ENCODE measurements around the gene LRRC2.
A peak's percentile ranks its signal among the peaks of the same experiment; 100 is the strongest.

The LRRC2 gene

GRCh38 chr3:46574243-46574646, 8.1 kb upstream of the LRRC2 start:
- no peak overlapping the region for H3K27ac Mint-ChIP-seq
- H3K36me3 Mint-ChIP-seq, result no peaks in the 10 kb centered on the region

GRCh38 chr3:46573701-46574100, 7.6 kb upstream of the LRRC2 start:
- H3K27me3 Mint-ChIP-seq, result peaks cover 1% of the 10 kb centered on the region
- H3K9me3 Mint-ChIP-seq (ENCODE audit: low read depth), result peaks cover 4% of the 10 kb centered on the region
- peaks cover 1% of the 10 kb centered on the region for H3K4me1 Mint-ChIP-seq (ENCODE audit: low read depth)

More at GRCh38 chr3:46574243-46574646, 8.1 kb upstream of the LRRC2 start:
- peaks cover 4% of the 10 kb centered on the region for H3K9me3 Mint-ChIP-seq (ENCODE audit: low read depth)
- peaks cover 1% of the 10 kb centered on the region for H3K27me3 Mint-ChIP-seq
- peaks cover 6% of the 10 kb centered on the region for H3K4me1 Mint-ChIP-seq (ENCODE audit: low read depth)
- H3K4me3 Mint-ChIP-seq, result no peak overlapping the region

DNA sequence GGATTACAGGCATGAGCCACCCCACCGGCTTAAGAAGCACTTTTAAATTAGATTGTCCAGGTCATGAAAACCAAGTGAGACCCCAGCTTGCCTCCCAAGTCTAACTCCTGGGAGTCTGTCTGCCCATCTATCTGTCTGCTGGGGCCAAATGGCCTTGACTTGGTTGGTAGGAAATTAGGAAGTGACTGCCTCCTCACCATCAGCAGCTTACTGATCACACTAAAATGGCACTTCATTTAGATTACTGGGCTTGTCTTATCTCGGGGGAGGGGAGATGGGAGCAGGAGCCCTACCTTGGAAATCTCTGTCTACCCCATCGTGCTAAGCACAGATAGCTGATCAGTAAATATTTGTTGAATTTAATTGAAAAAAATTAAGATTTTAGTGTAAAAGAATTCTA, 5.6 kb upstream of the LRRC2 start:
- Mint-ChIP-seq H3K4me3 (no peak overlapping the region), H3K4me1 (ENCODE audit: low read depth) (no peaks in the 10 kb centered on the region), H3K9me3 (ENCODE audit: low read depth) (peaks cover 4% of the 10 kb centered on the region), H3K27me3 (peaks cover 1% of the 10 kb centered on the region), H3K36me3 (no peaks in the 10 kb centered on the region), H3K27ac (no peak overlapping the region)

More at GRCh38 chr3:46573701-46574100, 7.6 kb upstream of the LRRC2 start:
- H3K4me3 Mint-ChIP-seq, result no peak overlapping the region
- H3K27ac Mint-ChIP-seq, result no peak overlapping the region
- no peaks in the 10 kb centered on the region for H3K36me3 Mint-ChIP-seq

GRCh38 chr3:46565607-46566039, 479 bp downstream of the LRRC2 start:
- H3K4me1 Mint-ChIP-seq (ENCODE audit: low read depth), result peaks cover 11% of the 10 kb centered on the region
- H3K9me3 Mint-ChIP-seq (ENCODE audit: low read depth), result peaks cover 4% of the 10 kb centered on the region
- no peak overlapping the region for H3K27ac Mint-ChIP-seq
- H3K27me3 Mint-ChIP-seq, result peaks cover 11% of the 10 kb centered on the region
- peak overlapping the region; percentile 82 for H3K4me3 Mint-ChIP-seq
- no peaks in the 10 kb centered on the region for H3K36me3 Mint-ChIP-seq

- Mint-ChIP-seq H3K4me1 (ENCODE audit: low read depth) (peaks cover 11% of the 10 kb centered on the region), H3K36me3 (no peaks in the 10 kb centered on the region), H3K9me3 (ENCODE audit: low read depth) (no peaks in the 10 kb centered on the region), H3K27me3 (peaks cover 10% of the 10 kb centered on the region), H3K27ac (no peak overlapping the region), H3K4me3 (peak overlapping the region; percentile 82)
Measured at GRCh38 chr3:46565077-46565476, 1.0 kb downstream of the LRRC2 start.

DNA sequence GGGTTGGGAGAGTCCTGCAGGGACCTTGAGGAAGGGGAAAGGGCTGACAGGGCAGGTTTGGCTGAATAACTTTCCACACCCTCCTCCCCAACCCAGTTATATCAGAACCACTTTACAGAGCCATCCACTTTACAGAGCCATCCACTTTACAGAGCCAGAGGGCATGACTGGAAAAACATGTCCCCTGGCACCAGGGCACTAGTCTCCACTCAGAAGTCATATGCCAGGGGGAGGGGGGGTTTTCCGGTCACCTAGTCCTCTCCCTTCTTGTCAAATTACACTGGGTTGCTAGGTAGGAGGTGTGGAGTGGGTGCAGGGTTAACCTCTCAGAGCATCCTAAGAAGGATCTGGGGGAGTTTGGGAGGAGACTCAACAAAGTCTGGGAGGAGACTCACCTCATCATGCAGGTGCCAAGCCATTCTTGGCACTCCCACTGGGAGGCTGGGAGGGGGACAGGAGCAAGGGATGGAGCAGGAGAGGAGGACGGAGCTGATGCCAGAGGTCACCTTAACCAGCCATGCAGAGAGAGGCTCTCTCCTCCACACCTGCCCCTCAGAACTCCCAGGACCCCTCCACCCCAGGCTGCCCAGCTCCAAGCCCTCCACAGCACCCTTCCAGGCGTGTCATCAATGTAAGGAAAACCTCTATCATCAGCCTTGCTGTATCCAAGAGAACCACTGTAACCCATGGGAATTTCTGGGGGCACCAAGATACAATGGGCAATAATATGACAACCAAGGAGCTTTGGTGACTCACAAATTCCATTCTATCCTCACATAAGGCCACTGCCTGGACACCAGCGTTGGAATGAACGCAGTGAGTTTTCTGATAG, 1.7 kb downstream of the LRRC2 start:
- Mint-ChIP-seq H3K9me3 (ENCODE audit: low read depth) (no peaks in the 10 kb centered on the region), H3K4me1 (ENCODE audit: low read depth) (peaks cover 11% of the 10 kb centered on the region), H3K36me3 (no peaks in the 10 kb centered on the region), H3K27me3 (peaks cover 10% of the 10 kb centered on the region), H3K4me3 (no peak overlapping the region), H3K27ac (no peak overlapping the region)

- Mint-ChIP-seq H3K9me3 (ENCODE audit: low read depth) (no peaks in the 10 kb centered on the region), H3K36me3 (no peaks in the 10 kb centered on the region), H3K4me3 (no peak overlapping the region), H3K27ac (no peak overlapping the region), H3K27me3 (peaks cover 10% of the 10 kb centered on the region), H3K4me1 (ENCODE audit: low read depth) (peaks cover 24% of the 10 kb centered on the region)
Measured at GRCh38 chr3:46561951-46562350, 4.2 kb downstream of the LRRC2 start.

GRCh38 chr3:46561511-46561910, 4.6 kb downstream of the LRRC2 start:
- no peaks in the 10 kb centered on the region for H3K9me3 Mint-ChIP-seq (ENCODE audit: low read depth)
- H3K27ac Mint-ChIP-seq, result no peak overlapping the region
- H3K4me1 Mint-ChIP-seq (ENCODE audit: low read depth), result peaks cover 24% of the 10 kb centered on the region
- no peak overlapping the region for H3K4me3 Mint-ChIP-seq
- peaks cover 10% of the 10 kb centered on the region for H3K27me3 Mint-ChIP-seq
- H3K36me3 Mint-ChIP-seq, result no peaks in the 10 kb centered on the region

GRCh38 chr3:46559091-46559704, 6.9 kb downstream of the LRRC2 start:
- H3K9me3 Mint-ChIP-seq (ENCODE audit: low read depth), result no peaks in the 10 kb centered on the region
- peak overlapping the region; percentile 87 for H3K4me3 Mint-ChIP-seq
- H3K27ac Mint-ChIP-seq, result no peak overlapping the region
- peaks cover 2% of the 10 kb centered on the region for H3K27me3 Mint-ChIP-seq
- peaks cover 12% of the 10 kb centered on the region for H3K4me1 Mint-ChIP-seq (ENCODE audit: low read depth)
- no peaks in the 10 kb centered on the region for H3K36me3 Mint-ChIP-seq

GRCh38 chr3:46558184-46559043, 7.7 kb downstream of the LRRC2 start:
- Mint-ChIP-seq H3K27me3 (peaks cover 1% of the 10 kb centered on the region), H3K9me3 (ENCODE audit: low read depth) (no peaks in the 10 kb centered on the region), H3K27ac (peak overlapping the region; percentile 10), H3K4me3 (peak overlapping the region; percentile 87), H3K36me3 (no peaks in the 10 kb centered on the region), H3K4me1 (ENCODE audit: low read depth) (peaks cover 12% of the 10 kb centered on the region)

DNA sequence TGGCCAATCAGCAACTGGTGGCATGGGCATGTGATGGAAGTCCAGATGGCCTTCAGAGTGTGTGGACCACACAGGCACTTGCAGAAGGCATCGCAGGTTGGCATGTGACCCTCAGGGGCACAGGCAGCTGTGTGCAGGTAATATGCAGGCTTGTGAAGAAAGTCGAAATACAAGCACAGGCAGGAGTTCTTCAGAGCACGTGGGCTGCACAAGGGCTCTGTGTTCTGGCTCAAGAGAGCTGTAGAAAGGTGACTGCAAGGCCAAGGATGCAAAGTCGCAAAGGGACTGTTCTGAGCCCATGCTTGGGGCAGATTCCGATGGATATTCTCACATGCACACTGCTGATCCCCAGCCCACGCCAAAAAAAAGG, 8.3 kb downstream of the LRRC2 start:
- H3K27me3 Mint-ChIP-seq, result no peaks in the 10 kb centered on the region
- H3K9me3 Mint-ChIP-seq (ENCODE audit: low read depth), result no peaks in the 10 kb centered on the region
- no peak overlapping the region for H3K27ac Mint-ChIP-seq
- H3K4me1 Mint-ChIP-seq (ENCODE audit: low read depth), result peaks cover 12% of the 10 kb centered on the region
- H3K36me3 Mint-ChIP-seq, result no peaks in the 10 kb centered on the region
- peak overlapping the region; percentile 18 for H3K4me3 Mint-ChIP-seq

DNA sequence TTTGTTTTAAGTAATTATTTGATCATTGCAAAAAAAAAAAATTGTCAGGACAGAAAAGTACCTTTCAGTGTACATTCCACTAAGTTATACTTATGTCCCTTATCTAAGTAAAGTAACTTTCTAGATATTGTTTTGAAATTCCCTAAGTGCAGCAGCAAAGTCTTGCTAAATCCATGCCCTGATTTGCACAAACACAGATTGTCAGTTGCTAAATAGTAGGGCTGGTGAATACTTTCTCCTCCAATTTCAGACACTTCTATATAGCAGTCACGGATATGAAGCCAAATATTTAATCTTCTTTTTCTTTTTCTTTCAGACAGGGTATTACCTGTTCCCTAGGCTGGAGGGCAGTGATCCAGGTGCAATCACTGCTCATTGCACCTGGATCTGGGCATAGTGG, 12.9 kb downstream of the LRRC2 start:
- Mint-ChIP-seq H3K27ac (no peak overlapping the region), H3K4me1 (ENCODE audit: low read depth) (peaks cover 10% of the 10 kb centered on the region), H3K27me3 (no peaks in the 10 kb centered on the region), H3K4me3 (no peak overlapping the region), H3K9me3 (ENCODE audit: low read depth) (no peaks in the 10 kb centered on the region), H3K36me3 (no peaks in the 10 kb centered on the region)

DNA sequence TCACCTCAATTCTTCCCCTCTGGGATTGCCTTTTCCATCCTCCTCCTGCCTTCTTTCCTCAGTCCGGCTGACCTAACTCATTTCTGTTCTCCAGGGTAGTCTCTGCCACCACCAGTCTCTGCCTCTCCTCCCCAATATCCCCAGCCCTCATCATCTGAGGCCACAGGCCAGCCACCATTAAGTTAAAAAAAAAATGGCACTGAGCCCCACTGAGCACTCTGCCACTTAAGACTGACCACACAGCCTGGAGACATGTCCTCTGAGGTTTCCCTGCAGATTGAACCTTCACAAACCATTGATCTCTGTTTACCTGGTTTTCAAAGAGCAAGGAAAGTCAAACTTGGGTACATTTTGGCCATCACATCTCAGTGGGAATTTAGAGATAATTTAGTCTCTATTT, 13.6 kb downstream of the LRRC2 start:
- Mint-ChIP-seq H3K27me3 (no peaks in the 10 kb centered on the region), H3K9me3 (ENCODE audit: low read depth) (no peaks in the 10 kb centered on the region), H3K4me3 (no peak overlapping the region), H3K27ac (no peak overlapping the region), H3K4me1 (ENCODE audit: low read depth) (peaks cover 7% of the 10 kb centered on the region), H3K36me3 (no peaks in the 10 kb centered on the region)

DNA sequence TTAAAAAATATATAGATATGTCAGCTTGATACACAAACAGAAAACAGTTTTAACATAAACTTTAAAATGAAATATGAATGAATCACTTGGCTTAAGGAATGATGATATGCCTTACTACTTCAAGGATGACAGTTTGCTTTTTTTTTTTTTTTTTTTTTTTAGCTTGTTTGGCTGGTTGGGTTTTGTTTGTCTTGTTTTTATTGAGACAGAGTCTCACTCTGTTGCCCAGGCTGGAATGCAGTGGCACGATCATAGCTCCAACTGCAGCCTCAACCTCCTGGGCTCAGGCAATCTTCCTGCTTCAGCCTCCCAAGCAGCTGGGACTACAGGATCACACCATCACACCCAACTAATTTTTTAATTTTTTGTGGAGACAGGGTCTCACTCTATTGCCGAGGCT, 14.5 kb downstream of the LRRC2 start:
- Mint-ChIP-seq H3K27ac (no peak overlapping the region), H3K36me3 (no peaks in the 10 kb centered on the region), H3K4me3 (no peak overlapping the region), H3K27me3 (no peaks in the 10 kb centered on the region), H3K9me3 (ENCODE audit: low read depth) (no peaks in the 10 kb centered on the region), H3K4me1 (ENCODE audit: low read depth) (peaks cover 11% of the 10 kb centered on the region)

DNA sequence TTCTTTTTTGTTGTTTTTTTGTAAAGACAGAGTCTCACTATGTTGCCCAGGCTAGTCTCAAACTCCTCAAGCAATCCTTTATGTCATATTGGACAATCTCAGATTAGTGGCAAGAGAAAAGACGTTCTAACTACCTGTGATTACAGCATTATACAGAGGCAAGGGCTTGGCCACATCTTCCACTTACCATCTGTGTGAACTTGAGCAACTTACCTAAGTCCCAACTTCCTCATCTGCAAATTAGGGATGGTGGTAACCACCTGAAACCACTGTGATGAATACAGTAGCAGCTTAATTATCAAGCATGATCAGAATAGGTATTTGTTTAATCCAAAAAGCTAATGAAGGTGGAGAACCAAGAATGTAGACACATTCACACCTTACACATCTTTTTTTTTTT, 16.1 kb downstream of the LRRC2 start:
- H3K27ac Mint-ChIP-seq, result no peak overlapping the region

More for the DNA sequence above, 16.1 kb downstream of the LRRC2 start:
- Mint-ChIP-seq H3K27me3 (no peaks in the 10 kb centered on the region), H3K4me1 (ENCODE audit: low read depth) (peaks cover 21% of the 10 kb centered on the region), H3K36me3 (no peaks in the 10 kb centered on the region), H3K9me3 (ENCODE audit: low read depth) (no peaks in the 10 kb centered on the region), H3K4me3 (no peak overlapping the region)

All from activated naive CD8-positive, alpha-beta T cell (primary cell).